HepG2 (cell line): ENCODE results near the gene U2SURP. TPM values are rescaled to one million over a fixed set of nuclear protein-coding genes. Genes with fewer than 3 reads are reported as not detected.

Source experiments
- NCOR1 ChIP-seq: fragments of 200-600 bp; sonication (generic); IDR thresholded peaks from 2 replicates; pipeline ENCODE4 v1.7.0; 2017; ENCODE audit warnings: antibody characterized with exemption, low read length, borderline replicate concordance
- PHF20 ChIP-seq: sonication (generic); formaldehyde crosslinking; IDR thresholded peaks from 2 replicates; pipeline ENCODE4 v1.5.0; 2020; ENCODE audit warnings: mild to moderate bottlenecking, missing genetic modification reagents
- PPARG ChIP-seq: conservative IDR thresholded peaks from 2 replicates; pipeline ENCODE4 v1.6.1; 2016; ENCODE audit warnings: missing biosample characterization, missing genetic modification reagents
- RAD51 ChIP-seq: fragments of 450-650 bp; IDR thresholded peaks from 2 replicates; pipeline ENCODE4 v1.6.1; 2016; ENCODE audit warnings: borderline replicate concordance
- RXRA ChIP-seq: sonication (generic); formaldehyde crosslinking; IDR thresholded peaks from 2 replicates; pipeline ENCODE4 v1.5.1; 2020; ENCODE audit warnings: missing genetic modification reagents
- SSRP1 ChIP-seq: IDR thresholded peaks from 2 replicates; pipeline ENCODE4 v1.6.1; 2016; ENCODE audit warnings: control low read depth
- ZFP36L1 ChIP-seq: sonication (generic); formaldehyde crosslinking; IDR thresholded peaks from 2 replicates; pipeline ENCODE4 v1.8.0; 2022; ENCODE audit warnings: mild to moderate bottlenecking, missing genetic modification reagents, moderate library complexity
- ZNF598 ChIP-seq: sonication (generic); formaldehyde crosslinking; IDR thresholded peaks from 2 replicates; pipeline ENCODE4 v1.5.1; 2020; ENCODE audit warnings: mild to moderate bottlenecking, missing genetic modification reagents, borderline replicate concordance
- polyA plus RNA-seq, 8 experiments: library from polyadenylated mRNA; depleted of rRNA in 3 of 8; stranded (reverse) in 7 of 8; unstranded in 1 of 8; fragments of >200 nt; fragmentation: Illumina TruSeq in 4 of 8; extraction: Trizol in 4 of 8; gene quantifications; 2 replicates each; pipeline versions ENCODE4 v1.2.1 to v1.2.3, GENCODE V29; 2011 to 2016; ENCODE audit warnings: low read depth in 4 of 8, missing spikeins in 1 of 8, mixed read lengths in 1 of 8; ENCODE audit not compliant: insufficient read depth in 1 of 8
- total RNA-seq, 5 experiments: library from RNA; depleted of rRNA; stranded (reverse); fragments of >200 nt; fragmentation: Illumina TruSeq; extraction: Trizol; gene quantifications; 2 replicates each; pipeline ENCODE4 v1.2.3, GENCODE V29; 2016; ENCODE audit warnings: low read depth in 1 of 5
- TF ChIP-seq, protein P1 (sequence below): sonication (generic); formaldehyde crosslinking; IDR thresholded peaks from 2 replicates; pipeline ENCODE4 v1.5.0; 2020; ENCODE audit warnings: mild to moderate bottlenecking, missing genetic modification reagents, borderline replicate concordance
- TF ChIP-seq, protein P2 (sequence below): sonication (generic); formaldehyde crosslinking; IDR thresholded peaks from 2 replicates; pipeline ENCODE4 v1.9.0; 2022; ENCODE audit warnings: missing genetic modification reagents, mild to moderate bottlenecking, borderline replicate concordance
- TF ChIP-seq, protein P3 (sequence below): sonication (generic); formaldehyde crosslinking; IDR thresholded peaks from 2 replicates; pipeline ENCODE4 v1.4.0; 2020; ENCODE audit warnings: missing genetic modification reagents
- TF ChIP-seq, protein P4 (sequence below): sonication (generic); formaldehyde crosslinking; IDR thresholded peaks from 2 replicates; pipeline ENCODE4 v1.4.0; 2020; ENCODE audit warnings: missing genetic modification reagents, borderline replicate concordance
- TF ChIP-seq, protein P5 (sequence below): sonication (generic); formaldehyde crosslinking; IDR thresholded peaks from 2 replicates; pipeline ENCODE4 v1.8.0; 2023; ENCODE audit warnings: mild to moderate bottlenecking, missing genetic modification reagents
- TF ChIP-seq, protein P6 (sequence below): sonication (generic); formaldehyde crosslinking; IDR thresholded peaks from 2 replicates; pipeline ENCODE4 v1.8.1; 2023; ENCODE audit warnings: mild to moderate bottlenecking, missing genetic modification reagents, borderline replicate concordance
- TF ChIP-seq, protein P7 (sequence below): sonication (generic); formaldehyde crosslinking; conservative IDR thresholded peaks from 2 replicates; pipeline ENCODE4 v1.8.0; 2022; ENCODE audit warnings: mild to moderate bottlenecking, moderate library complexity, missing genetic modification reagents

Gene U2SURP
- total and polyA plus RNA-seq, 2 of the 13 experiments (the other 11 are each of a cell fraction or from before 2014, with no cell fraction given): 55.9 to 173 TPM

DNA sequence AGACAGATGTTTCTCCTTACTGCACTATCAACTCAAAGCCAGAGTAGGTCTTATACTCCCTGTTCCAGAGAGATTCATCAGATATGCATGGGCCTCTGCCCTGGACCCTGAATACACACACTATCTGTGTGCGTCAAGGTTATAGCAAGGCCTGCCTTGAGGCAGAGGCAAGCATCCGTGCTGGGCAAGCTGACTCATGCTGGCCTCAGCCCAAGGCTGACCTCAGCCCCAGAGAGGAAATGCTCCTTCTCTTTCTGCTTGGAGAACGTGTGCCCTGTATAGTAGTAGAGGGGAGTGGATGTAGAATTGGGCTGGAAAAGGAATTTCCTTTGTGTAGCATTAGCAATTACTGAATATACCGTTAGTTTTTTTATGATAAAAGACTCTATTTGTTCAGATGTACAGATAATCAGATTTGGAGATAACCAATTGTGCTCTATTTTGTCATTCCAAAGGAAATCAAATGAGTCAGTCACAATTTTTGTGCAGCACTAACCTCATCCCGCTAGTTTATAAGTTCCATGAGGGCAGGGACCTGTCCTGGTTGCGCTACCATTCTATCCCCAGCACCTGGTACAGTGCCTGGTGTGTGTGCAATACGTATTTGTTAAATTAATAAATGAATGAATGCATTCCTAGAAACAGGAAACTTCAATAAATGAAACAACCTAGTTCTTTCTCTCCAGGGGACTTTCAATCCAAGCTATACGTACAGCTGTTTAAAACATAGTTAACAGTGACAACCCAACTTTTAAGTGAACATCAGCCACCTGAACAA is 24.6 kb upstream of the U2SURP start (continued):
- TF ChIP-seq, protein P1, sequence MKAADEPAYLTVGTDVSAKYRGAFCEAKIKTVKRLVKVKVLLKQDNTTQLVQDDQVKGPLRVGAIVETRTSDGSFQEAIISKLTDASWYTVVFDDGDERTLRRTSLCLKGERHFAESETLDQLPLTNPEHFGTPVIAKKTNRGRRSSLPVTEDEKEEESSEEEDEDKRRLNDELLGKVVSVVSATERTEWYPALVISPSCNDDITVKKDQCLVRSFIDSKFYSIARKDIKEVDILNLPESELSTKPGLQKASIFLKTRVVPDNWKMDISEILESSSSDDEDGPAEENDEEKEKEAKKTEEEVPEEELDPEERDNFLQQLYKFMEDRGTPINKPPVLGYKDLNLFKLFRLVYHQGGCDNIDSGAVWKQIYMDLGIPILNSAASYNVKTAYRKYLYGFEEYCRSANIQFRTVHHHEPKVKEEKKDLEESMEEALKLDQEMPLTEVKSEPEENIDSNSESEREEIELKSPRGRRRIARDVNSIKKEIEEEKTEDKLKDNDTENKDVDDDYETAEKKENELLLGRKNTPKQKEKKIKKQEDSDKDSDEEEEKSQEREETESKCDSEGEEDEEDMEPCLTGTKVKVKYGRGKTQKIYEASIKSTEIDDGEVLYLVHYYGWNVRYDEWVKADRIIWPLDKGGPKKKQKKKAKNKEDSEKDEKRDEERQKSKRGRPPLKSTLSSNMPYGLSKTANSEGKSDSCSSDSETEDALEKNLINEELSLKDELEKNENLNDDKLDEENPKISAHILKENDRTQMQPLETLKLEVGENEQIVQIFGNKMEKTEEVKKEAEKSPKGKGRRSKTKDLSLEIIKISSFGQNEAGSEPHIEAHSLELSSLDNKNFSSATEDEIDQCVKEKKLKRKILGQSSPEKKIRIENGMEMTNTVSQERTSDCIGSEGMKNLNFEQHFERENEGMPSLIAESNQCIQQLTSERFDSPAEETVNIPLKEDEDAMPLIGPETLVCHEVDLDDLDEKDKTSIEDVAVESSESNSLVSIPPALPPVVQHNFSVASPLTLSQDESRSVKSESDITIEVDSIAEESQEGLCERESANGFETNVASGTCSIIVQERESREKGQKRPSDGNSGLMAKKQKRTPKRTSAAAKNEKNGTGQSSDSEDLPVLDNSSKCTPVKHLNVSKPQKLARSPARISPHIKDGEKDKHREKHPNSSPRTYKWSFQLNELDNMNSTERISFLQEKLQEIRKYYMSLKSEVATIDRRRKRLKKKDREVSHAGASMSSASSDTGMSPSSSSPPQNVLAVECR (CRISPR knock-in tag): peak; percentile 34; the same call in 1 of the 2 replicates
- TF ChIP-seq, protein P2, sequence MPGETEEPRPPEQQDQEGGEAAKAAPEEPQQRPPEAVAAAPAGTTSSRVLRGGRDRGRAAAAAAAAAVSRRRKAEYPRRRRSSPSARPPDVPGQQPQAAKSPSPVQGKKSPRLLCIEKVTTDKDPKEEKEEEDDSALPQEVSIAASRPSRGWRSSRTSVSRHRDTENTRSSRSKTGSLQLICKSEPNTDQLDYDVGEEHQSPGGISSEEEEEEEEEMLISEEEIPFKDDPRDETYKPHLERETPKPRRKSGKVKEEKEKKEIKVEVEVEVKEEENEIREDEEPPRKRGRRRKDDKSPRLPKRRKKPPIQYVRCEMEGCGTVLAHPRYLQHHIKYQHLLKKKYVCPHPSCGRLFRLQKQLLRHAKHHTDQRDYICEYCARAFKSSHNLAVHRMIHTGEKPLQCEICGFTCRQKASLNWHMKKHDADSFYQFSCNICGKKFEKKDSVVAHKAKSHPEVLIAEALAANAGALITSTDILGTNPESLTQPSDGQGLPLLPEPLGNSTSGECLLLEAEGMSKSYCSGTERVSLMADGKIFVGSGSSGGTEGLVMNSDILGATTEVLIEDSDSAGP (CRISPR knock-in tag): peak; percentile 51
- no peak for TF ChIP-seq RAD51
- TF ChIP-seq NCOR1: no peak
- no peak for TF ChIP-seq ZNF598 (CRISPR knock-in tag)
- no peak for TF ChIP-seq PHF20 (CRISPR knock-in tag)
- no peak for TF ChIP-seq ZFP36L1
- TF ChIP-seq, protein P3, sequence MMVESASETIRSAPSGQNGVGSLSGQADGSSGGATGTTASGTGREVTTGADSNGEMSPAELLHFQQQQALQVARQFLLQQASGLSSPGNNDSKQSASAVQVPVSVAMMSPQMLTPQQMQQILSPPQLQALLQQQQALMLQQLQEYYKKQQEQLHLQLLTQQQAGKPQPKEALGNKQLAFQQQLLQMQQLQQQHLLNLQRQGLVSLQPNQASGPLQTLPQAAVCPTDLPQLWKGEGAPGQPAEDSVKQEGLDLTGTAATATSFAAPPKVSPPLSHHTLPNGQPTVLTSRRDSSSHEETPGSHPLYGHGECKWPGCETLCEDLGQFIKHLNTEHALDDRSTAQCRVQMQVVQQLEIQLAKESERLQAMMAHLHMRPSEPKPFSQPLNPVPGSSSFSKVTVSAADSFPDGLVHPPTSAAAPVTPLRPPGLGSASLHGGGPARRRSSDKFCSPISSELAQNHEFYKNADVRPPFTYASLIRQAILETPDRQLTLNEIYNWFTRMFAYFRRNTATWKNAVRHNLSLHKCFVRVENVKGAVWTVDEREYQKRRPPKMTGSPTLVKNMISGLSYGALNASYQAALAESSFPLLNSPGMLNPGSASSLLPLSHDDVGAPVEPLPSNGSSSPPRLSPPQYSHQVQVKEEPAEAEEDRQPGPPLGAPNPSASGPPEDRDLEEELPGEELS (CRISPR knock-in tag): peak; percentile 52; the same call in 1 of the 2 replicates
- no peak for TF ChIP-seq SSRP1 (CRISPR knock-in tag)
- TF ChIP-seq, protein P4, sequence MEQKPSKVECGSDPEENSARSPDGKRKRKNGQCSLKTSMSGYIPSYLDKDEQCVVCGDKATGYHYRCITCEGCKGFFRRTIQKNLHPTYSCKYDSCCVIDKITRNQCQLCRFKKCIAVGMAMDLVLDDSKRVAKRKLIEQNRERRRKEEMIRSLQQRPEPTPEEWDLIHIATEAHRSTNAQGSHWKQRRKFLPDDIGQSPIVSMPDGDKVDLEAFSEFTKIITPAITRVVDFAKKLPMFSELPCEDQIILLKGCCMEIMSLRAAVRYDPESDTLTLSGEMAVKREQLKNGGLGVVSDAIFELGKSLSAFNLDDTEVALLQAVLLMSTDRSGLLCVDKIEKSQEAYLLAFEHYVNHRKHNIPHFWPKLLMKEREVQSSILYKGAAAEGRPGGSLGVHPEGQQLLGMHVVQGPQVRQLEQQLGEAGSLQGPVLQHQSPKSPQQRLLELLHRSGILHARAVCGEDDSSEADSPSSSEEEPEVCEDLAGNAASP (CRISPR knock-in tag): peak; percentile 41; the same call in 1 of the 2 replicates
- TF ChIP-seq, protein P5, sequence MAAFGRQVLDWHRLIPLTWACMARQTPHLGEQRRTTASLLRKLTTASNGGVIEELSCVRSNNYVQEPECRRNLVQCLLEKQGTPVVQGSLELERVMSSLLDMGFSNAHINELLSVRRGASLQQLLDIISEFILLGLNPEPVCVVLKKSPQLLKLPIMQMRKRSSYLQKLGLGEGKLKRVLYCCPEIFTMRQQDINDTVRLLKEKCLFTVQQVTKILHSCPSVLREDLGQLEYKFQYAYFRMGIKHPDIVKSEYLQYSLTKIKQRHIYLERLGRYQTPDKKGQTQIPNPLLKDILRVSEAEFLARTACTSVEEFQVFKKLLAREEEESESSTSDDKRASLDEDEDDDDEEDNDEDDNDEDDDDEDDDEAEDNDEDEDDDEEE: no peak
- TF ChIP-seq, protein P6, sequence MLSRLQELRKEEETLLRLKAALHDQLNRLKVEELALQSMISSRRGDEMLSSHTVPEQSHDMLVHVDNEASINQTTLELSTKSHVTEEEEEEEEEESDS: no peak
- TF ChIP-seq RXRA (CRISPR knock-in tag): peak; percentile 78; the same call in 1 of the 2 replicates
- TF ChIP-seq, protein P7, sequence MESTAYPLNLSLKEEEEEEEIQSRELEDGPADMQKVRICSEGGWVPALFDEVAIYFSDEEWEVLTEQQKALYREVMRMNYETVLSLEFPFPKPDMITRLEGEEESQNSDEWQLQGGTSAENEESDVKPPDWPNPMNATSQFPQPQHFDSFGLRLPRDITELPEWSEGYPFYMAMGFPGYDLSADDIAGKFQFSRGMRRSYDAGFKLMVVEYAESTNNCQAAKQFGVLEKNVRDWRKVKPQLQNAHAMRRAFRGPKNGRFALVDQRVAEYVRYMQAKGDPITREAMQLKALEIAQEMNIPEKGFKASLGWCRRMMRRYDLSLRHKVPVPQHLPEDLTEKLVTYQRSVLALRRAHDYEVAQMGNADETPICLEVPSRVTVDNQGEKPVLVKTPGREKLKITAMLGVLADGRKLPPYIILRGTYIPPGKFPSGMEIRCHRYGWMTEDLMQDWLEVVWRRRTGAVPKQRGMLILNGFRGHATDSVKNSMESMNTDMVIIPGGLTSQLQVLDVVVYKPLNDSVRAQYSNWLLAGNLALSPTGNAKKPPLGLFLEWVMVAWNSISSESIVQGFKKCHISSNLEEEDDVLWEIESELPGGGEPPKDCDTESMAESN: 0 out of 2 replicates have a peak, but pooled peaks have one; percentile 20
- TF ChIP-seq PPARG (CRISPR knock-in tag): peak; percentile 93
